GM23338 (cell line): ENCODE data around the gene PAQR5. TPM values are rescaled to one million over a fixed set of nuclear protein-coding genes. Genes with fewer than 3 reads are reported as not detected.

Source experiments
- ATAC-seq: fragments of 200-7000 bp; cut with Tn5 transposase; 3 replicates; pipeline ENCODE4 v1.9.1; 2020
- DNase-seq: peaks from one replicate; pipeline ENCODE4 v3.0.0-alpha.2; 2015; ENCODE audit warnings: low spot score
- H2AFZ ChIP-seq: fragments of 200-600 bp; sonication (generic); 2 replicates; pipeline ENCODE4 v1.8.0; 2016; ENCODE audit warnings: antibody characterized with exemption, mild to moderate bottlenecking, moderate library complexity
- H3F3A ChIP-seq: fragments of 200-600 bp; sonication (generic); replicated peaks from 2 replicates; pipeline ENCODE4 v1.8.0; 2017; ENCODE audit warnings: antibody characterized with exemption, mixed run types, low read depth
- H3K27ac ChIP-seq: fragments of 200-600 bp; sonication (generic); 2 replicates; pipeline ENCODE4 v1.6.1; 2016; ENCODE audit warnings: low read depth
- H3K27me3 ChIP-seq: fragments of 200-600 bp; sonication (generic); 2 replicates; pipeline ENCODE4 v1.8.0; 2016; ENCODE audit warnings: mild to moderate bottlenecking, mixed run types, moderate library complexity; ENCODE audit not compliant: insufficient read depth
- H3K36me3 ChIP-seq: fragments of 200-600 bp; sonication (generic); 2 replicates; pipeline ENCODE4 v1.8.0; 2016; ENCODE audit warnings: mild to moderate bottlenecking; ENCODE audit not compliant: insufficient read depth
- H3K4me1 ChIP-seq: fragments of 200-600 bp; sonication (generic); 2 replicates; pipeline ENCODE4 v1.8.0; 2016; ENCODE audit warnings: mild to moderate bottlenecking, moderate library complexity; ENCODE audit not compliant: insufficient read depth
- H3K4me2 ChIP-seq: fragments of 200-600 bp; sonication (generic); 2 replicates; pipeline ENCODE4 v1.7.1; 2017; ENCODE audit warnings: mixed run types
- H3K4me3 ChIP-seq: fragments of 200-600 bp; sonication (generic); 2 replicates; pipeline ENCODE4 v1.6.1; 2016; ENCODE audit warnings: mixed run types
- H3K79me2 ChIP-seq: fragments of 200-600 bp; sonication (generic); replicated peaks from 2 replicates; pipeline ENCODE4 v1.8.0; 2017; ENCODE audit warnings: mild to moderate bottlenecking; ENCODE audit not compliant: insufficient read depth
- H3K9me2 ChIP-seq: fragments of 200-600 bp; sonication (generic); 2 replicates; pipeline ENCODE4 v1.8.0; 2017; ENCODE audit not compliant: insufficient read depth
- H4K20me1 ChIP-seq: fragments of 200-600 bp; sonication (generic); replicated peaks from 2 replicates; pipeline ENCODE4 v1.8.0; 2017; ENCODE audit warnings: mild to moderate bottlenecking; ENCODE audit not compliant: insufficient read depth
- H3K27ac Mint-ChIP-seq: 2 replicates; pipeline ENCODE4 v1.8.0; 2020; ENCODE audit warnings: inconsistent platforms, mild to moderate bottlenecking, moderate library complexity, mixed read lengths
- H3K27me3 Mint-ChIP-seq: 3 replicates; pipeline ENCODE4 v1.8.0; 2022; ENCODE audit warnings: low read depth, mild to moderate bottlenecking, moderate library complexity, mixed read lengths, inconsistent platforms; ENCODE audit not compliant: insufficient read depth, poor library complexity
- H3K36me3 Mint-ChIP-seq: 3 replicates; pipeline ENCODE4 v1.8.0; 2021; ENCODE audit warnings: low read depth, mild to moderate bottlenecking, inconsistent platforms, moderate library complexity, mixed read lengths
- H3K4me1 Mint-ChIP-seq: 3 replicates; pipeline ENCODE4 v1.8.0; 2020; ENCODE audit warnings: mild to moderate bottlenecking, inconsistent platforms, mixed read lengths
- H3K4me3 Mint-ChIP-seq: 3 replicates; pipeline ENCODE4 v1.8.0; 2021; ENCODE audit warnings: moderate library complexity, mild to moderate bottlenecking, inconsistent platforms, mixed read lengths
- H3K9me3 Mint-ChIP-seq: 3 replicates; pipeline ENCODE4 v1.8.0; 2020; ENCODE audit warnings: moderate library complexity, mild to moderate bottlenecking, inconsistent platforms, mixed read lengths
- CREB1 ChIP-seq: fragments of 250-450 bp; sonication (Bioruptor Pico); IDR thresholded peaks from 2 replicates; pipeline ENCODE4 v1.5.0; 2020; ENCODE audit warnings: low read depth, mild to moderate bottlenecking, moderate library complexity
- EZH2 ChIP-seq: fragments of 200-600 bp; sonication (generic); IDR thresholded peaks from one replicate; pipeline ENCODE4 v1.8.0; 2017; ENCODE audit warnings: antibody characterized with exemption, mild to moderate bottlenecking, low read depth; ENCODE audit not compliant: unreplicated experiment
- EZH2phosphoT487 ChIP-seq: fragments of 200-600 bp; sonication (generic); IDR thresholded peaks from one replicate; pipeline ENCODE4 v1.8.1; 2018; ENCODE audit warnings: antibody characterized with exemption; ENCODE audit not compliant: unreplicated experiment
- JUNB ChIP-seq: IDR thresholded peaks from one replicate; pipeline ENCODE4 v1.6.1; 2016; ENCODE audit warnings: antibody characterized with exemption; ENCODE audit not compliant: unreplicated experiment
- NANOG ChIP-seq: IDR thresholded peaks from 2 replicates; pipeline ENCODE4 v1.6.1; 2016; ENCODE audit warnings: antibody characterized with exemption, borderline replicate concordance
- POLR2AphosphoS5 ChIP-seq: IDR thresholded peaks from 2 replicates; pipeline ENCODE4 v1.6.1; 2016; ENCODE audit warnings: antibody characterized with exemption, low read depth
- STAT1 ChIP-seq: IDR thresholded peaks from one replicate; pipeline ENCODE4 v1.6.1; 2016; ENCODE audit warnings: antibody characterized with exemption; ENCODE audit not compliant: unreplicated experiment
- ZNF114 ChIP-seq: fragments of 250-450 bp; sonication (Bioruptor Pico); IDR thresholded peaks from 2 replicates; pipeline ENCODE4 v1.5.0; 2020; ENCODE audit warnings: mild to moderate bottlenecking, moderate library complexity
- ZNF331 ChIP-seq: fragments of 250-450 bp; sonication (Bioruptor Pico); IDR thresholded peaks from 2 replicates; pipeline ENCODE4 v1.5.0; 2020; ENCODE audit warnings: low read depth, mild to moderate bottlenecking, moderate library complexity
- polyA plus RNA-seq: library from polyadenylated mRNA; unstranded; fragments of >200 nt; fragmentation: Nextera tagmentation; extraction: Ambion mirVana; gene quantifications from 2 replicates; pipeline ENCODE4 v1.2.1, GENCODE V29; 2016
- total RNA-seq: library from RNA; depleted of rRNA; stranded (reverse); fragments of >200 nt; shearing (Covaris generic); gene quantifications from 2 replicates; pipeline ENCODE4 v1.2.3, GENCODE V29; 2014
- TF ChIP-seq, protein P1 (sequence below): fragments of 250-450 bp; sonication (Bioruptor Pico); IDR thresholded peaks from 2 replicates; pipeline ENCODE4 v1.5.0; 2020; ENCODE audit warnings: mild to moderate bottlenecking, moderate library complexity
- TF ChIP-seq, protein P2 (sequence below): IDR thresholded peaks from one replicate; pipeline ENCODE4 v1.6.1; 2018; ENCODE audit warnings: antibody characterized with exemption; ENCODE audit not compliant: unreplicated experiment
- TF ChIP-seq, protein P3 (sequence below): IDR thresholded peaks from 2 replicates; pipeline ENCODE4 v1.6.1; 2016; ENCODE audit warnings: antibody characterized with exemption
- TF ChIP-seq, protein P4 (sequence below), 2 experiments: fragments of 200-600 bp in 1 of 2; sonication (generic) in 1 of 2; conservative IDR thresholded peaks; 2 replicates each; pipeline versions ENCODE4 v1.5.1 to v1.6.1; 2016 to 2017; ENCODE audit warnings: antibody characterized with exemption in 2 of 2, low read depth in 2 of 2, mild to moderate bottlenecking in 2 of 2, moderate library complexity in 1 of 2

PAQR5 gene
- total and polyA plus RNA-seq, 2 experiments from 2014 or later, result 8.7 to 14.5 TPM

DNA sequence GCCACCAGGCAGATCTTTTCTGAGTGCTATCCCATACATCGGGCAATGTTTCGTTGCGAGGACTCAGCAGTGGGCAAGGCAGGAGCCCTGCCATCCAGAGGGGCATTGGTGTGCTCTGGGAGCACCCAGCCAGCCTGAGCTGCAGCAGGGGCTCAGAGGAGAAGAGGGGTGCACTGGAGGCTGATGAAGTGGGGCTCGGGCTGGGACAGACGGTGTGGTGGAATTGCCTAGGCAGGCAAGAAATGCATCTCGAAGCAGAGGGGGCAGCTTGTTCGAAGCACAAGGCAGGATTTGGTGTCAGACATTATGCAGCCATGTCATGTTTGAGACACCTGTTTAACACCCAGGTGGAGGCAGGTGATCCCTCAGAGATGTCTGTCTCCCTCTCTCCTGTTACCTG is 19.3 kb downstream of the PAQR5 start:
- H3K9me2 ChIP-seq, result no peaks in the 10 kb centered on the region
- no peak overlapping the region for H3K4me2 ChIP-seq
- H4K20me1 ChIP-seq, result no peaks in the 10 kb centered on the region; the same call in 1 of the 2 replicates
- no peak overlapping the region for H3K4me3 Mint-ChIP-seq
- H3K79me2 ChIP-seq, result no peaks in the 10 kb centered on the region
- H3K36me3 Mint-ChIP-seq, result 0 out of 3 replicates have a peak, but pooled peaks cover 2% of the 10 kb centered on the region
- H3K27me3 Mint-ChIP-seq, result peaks cover 1% of the 10 kb centered on the region
- H3K27ac Mint-ChIP-seq, result no peak overlapping the region
- TF ChIP-seq, protein P1, sequence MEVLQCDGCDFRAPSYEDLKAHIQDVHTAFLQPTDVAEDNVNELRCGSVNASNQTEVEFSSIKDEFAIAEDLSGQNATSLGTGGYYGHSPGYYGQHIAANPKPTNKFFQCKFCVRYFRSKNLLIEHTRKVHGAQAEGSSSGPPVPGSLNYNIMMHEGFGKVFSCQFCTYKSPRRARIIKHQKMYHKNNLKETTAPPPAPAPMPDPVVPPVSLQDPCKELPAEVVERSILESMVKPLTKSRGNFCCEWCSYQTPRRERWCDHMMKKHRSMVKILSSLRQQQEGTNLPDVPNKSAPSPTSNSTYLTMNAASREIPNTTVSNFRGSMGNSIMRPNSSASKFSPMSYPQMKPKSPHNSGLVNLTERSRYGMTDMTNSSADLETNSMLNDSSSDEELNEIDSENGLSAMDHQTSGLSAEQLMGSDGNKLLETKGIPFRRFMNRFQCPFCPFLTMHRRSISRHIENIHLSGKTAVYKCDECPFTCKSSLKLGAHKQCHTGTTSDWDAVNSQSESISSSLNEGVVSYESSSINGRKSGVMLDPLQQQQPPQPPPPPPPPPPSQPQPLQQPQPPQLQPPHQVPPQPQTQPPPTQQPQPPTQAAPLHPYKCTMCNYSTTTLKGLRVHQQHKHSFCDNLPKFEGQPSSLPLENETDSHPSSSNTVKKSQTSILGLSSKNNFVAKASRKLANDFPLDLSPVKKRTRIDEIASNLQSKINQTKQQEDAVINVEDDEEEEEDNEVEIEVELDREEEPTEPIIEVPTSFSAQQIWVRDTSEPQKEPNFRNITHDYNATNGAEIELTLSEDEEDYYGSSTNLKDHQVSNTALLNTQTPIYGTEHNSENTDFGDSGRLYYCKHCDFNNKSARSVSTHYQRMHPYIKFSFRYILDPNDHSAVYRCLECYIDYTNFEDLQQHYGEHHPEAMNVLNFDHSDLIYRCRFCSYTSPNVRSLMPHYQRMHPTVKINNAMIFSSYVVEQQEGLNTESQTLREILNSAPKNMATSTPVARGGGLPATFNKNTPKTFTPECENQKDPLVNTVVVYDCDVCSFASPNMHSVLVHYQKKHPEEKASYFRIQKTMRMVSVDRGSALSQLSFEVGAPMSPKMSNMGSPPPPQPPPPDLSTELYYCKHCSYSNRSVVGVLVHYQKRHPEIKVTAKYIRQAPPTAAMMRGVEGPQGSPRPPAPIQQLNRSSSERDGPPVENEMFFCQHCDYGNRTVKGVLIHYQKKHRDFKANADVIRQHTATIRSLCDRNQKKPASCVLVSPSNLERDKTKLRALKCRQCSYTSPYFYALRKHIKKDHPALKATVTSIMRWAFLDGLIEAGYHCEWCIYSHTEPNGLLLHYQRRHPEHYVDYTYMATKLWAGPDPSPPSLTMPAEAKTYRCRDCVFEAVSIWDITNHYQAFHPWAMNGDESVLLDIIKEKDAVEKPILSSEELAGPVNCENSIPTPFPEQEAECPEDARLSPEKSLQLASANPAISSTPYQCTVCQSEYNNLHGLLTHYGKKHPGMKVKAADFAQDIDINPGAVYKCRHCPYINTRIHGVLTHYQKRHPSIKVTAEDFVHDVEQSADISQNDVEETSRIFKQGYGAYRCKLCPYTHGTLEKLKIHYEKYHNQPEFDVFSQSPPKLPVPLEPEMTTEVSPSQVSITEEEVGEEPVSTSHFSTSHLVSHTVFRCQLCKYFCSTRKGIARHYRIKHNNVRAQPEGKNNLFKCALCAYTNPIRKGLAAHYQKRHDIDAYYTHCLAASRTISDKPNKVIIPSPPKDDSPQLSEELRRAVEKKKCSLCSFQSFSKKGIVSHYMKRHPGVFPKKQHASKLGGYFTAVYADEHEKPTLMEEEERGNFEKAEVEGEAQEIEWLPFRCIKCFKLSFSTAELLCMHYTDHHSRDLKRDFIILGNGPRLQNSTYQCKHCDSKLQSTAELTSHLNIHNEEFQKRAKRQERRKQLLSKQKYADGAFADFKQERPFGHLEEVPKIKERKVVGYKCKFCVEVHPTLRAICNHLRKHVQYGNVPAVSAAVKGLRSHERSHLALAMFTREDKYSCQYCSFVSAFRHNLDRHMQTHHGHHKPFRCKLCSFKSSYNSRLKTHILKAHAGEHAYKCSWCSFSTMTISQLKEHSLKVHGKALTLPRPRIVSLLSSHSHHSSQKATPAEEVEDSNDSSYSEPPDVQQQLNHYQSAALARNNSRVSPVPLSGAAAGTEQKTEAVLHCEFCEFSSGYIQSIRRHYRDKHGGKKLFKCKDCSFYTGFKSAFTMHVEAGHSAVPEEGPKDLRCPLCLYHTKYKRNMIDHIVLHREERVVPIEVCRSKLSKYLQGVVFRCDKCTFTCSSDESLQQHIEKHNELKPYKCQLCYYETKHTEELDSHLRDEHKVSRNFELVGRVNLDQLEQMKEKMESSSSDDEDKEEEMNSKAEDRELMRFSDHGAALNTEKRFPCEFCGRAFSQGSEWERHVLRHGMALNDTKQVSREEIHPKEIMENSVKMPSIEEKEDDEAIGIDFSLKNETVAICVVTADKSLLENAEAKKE (CRISPR knock-in tag), result no peak
- TF ChIP-seq EZH2, result no peak
- no peak for TF ChIP-seq ZNF331
- TF ChIP-seq NANOG, result no peak
- TF ChIP-seq, protein P2, sequence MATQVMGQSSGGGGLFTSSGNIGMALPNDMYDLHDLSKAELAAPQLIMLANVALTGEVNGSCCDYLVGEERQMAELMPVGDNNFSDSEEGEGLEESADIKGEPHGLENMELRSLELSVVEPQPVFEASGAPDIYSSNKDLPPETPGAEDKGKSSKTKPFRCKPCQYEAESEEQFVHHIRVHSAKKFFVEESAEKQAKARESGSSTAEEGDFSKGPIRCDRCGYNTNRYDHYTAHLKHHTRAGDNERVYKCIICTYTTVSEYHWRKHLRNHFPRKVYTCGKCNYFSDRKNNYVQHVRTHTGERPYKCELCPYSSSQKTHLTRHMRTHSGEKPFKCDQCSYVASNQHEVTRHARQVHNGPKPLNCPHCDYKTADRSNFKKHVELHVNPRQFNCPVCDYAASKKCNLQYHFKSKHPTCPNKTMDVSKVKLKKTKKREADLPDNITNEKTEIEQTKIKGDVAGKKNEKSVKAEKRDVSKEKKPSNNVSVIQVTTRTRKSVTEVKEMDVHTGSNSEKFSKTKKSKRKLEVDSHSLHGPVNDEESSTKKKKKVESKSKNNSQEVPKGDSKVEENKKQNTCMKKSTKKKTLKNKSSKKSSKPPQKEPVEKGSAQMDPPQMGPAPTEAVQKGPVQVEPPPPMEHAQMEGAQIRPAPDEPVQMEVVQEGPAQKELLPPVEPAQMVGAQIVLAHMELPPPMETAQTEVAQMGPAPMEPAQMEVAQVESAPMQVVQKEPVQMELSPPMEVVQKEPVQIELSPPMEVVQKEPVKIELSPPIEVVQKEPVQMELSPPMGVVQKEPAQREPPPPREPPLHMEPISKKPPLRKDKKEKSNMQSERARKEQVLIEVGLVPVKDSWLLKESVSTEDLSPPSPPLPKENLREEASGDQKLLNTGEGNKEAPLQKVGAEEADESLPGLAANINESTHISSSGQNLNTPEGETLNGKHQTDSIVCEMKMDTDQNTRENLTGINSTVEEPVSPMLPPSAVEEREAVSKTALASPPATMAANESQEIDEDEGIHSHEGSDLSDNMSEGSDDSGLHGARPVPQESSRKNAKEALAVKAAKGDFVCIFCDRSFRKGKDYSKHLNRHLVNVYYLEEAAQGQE, result no peak
- TF ChIP-seq, protein P3, sequence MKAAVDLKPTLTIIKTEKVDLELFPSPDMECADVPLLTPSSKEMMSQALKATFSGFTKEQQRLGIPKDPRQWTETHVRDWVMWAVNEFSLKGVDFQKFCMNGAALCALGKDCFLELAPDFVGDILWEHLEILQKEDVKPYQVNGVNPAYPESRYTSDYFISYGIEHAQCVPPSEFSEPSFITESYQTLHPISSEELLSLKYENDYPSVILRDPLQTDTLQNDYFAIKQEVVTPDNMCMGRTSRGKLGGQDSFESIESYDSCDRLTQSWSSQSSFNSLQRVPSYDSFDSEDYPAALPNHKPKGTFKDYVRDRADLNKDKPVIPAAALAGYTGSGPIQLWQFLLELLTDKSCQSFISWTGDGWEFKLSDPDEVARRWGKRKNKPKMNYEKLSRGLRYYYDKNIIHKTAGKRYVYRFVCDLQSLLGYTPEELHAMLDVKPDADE, result no peak
- TF ChIP-seq, protein P4, sequence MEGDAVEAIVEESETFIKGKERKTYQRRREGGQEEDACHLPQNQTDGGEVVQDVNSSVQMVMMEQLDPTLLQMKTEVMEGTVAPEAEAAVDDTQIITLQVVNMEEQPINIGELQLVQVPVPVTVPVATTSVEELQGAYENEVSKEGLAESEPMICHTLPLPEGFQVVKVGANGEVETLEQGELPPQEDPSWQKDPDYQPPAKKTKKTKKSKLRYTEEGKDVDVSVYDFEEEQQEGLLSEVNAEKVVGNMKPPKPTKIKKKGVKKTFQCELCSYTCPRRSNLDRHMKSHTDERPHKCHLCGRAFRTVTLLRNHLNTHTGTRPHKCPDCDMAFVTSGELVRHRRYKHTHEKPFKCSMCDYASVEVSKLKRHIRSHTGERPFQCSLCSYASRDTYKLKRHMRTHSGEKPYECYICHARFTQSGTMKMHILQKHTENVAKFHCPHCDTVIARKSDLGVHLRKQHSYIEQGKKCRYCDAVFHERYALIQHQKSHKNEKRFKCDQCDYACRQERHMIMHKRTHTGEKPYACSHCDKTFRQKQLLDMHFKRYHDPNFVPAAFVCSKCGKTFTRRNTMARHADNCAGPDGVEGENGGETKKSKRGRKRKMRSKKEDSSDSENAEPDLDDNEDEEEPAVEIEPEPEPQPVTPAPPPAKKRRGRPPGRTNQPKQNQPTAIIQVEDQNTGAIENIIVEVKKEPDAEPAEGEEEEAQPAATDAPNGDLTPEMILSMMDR (conservative IDR thresholded peaks at IDR 0.05; ENCODE audit: low read depth in 2 of 2), result no peak
- no peak for TF ChIP-seq JUNB
- no peak for TF ChIP-seq ZNF114 (CRISPR knock-in tag)
- no peak for TF ChIP-seq POLR2AphosphoS5
- TF ChIP-seq EZH2phosphoT487, result no peak
- TF ChIP-seq STAT1, result no peak
- TF ChIP-seq CREB1 (CRISPR knock-in tag), result no peak
- DNase-seq (no peak), ATAC-seq (no peak)
- H2AFZ ChIP-seq, result no peak overlapping the region
- no peaks in the 10 kb centered on the region for H3K9me3 Mint-ChIP-seq
- no peak overlapping the region for H3K27ac ChIP-seq
- no peaks in the 10 kb centered on the region for H3K36me3 ChIP-seq
- H3K27me3 ChIP-seq, result no peaks in the 10 kb centered on the region
- no peaks in the 10 kb centered on the region for H3F3A ChIP-seq
- H3K4me1 Mint-ChIP-seq, result peaks cover 23% of the 10 kb centered on the region
- no peak overlapping the region for H3K4me3 ChIP-seq
- no peaks in the 10 kb centered on the region for H3K4me1 ChIP-seq
